Activated T-cell treated with anti-CD3 and anti-CD28 coated beads for 1 hour (primary cell): Measurements from ENCODE around the gene TBC1D1.
"Not testable (repeated sequence)": the region's sequence is repeated elsewhere in the genome, so short reads cannot be mapped to it uniquely, and the experiment has no call there.

Source experiments
- DNase-seq: peaks from one replicate; pipeline ENCODE4 v3.0.0-alpha.2; 2020; ENCODE audit warnings: low read depth

Gene TBC1D1

DNA sequence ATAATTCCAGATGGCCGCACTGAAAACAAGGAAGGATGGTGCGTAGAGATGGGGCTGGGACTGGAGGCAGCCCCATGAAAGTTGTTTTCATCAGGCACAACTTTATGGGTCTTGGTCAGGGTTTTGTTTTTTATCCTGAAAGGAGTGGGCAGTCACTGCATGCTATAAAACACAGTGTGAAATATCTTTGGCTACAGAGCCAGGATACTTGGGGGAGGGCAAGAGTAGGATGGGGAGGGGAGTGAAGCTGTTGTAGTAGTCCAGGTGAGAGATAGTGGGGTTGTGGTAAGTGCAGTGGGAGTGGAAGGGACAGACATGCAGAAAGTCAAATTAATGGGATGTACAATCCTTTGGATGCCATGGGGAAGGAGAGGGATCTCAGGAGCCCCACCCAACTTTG, 125.8 kb downstream of the TBC1D1 start:
- no peak for DNase-seq

- DNase-seq: no peak
Measured at GRCh38 chr4:38017609-38018008, 126.7 kb downstream of the TBC1D1 start.

DNA sequence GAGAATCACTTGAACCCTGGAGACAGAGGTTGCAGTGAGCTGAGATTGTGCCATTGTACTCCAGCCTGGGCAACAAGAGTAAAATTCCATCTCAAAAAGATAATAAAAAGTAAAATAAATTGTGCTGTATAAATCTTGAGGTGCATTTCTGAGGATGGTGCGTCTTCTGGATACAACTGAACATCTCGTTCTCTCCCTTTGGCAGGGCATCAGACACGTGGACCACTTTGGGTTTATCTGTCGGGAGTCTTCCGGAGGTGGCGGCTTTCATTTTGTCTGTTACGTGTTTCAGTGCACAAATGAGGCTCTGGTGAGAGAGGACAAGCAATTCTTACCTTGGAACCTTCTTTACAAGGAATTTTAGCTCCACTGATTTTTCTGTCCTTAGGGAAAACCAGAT, 129.5 kb downstream of the TBC1D1 start:
- DNase-seq: no peak

DNA sequence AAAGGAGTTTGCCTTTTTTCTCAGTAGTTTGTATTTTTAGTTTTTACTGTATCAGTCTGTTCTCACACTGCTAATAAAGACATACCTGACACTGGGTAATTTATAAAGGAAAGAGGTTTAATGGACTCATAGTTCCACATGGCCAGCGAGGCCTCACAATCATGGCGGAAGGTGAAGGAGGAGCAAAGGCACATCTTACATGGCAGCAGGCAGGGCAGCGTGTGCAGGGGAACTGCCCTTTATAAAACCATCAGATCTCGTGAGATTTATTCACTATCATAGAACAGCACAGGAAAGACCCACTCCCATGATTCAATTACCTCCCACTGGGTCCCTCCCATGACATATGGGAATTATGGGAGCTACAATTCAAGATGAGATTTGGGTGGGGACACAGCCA, 130.1 kb downstream of the TBC1D1 start:
- not testable (repeated sequence) for DNase-seq

DNA sequence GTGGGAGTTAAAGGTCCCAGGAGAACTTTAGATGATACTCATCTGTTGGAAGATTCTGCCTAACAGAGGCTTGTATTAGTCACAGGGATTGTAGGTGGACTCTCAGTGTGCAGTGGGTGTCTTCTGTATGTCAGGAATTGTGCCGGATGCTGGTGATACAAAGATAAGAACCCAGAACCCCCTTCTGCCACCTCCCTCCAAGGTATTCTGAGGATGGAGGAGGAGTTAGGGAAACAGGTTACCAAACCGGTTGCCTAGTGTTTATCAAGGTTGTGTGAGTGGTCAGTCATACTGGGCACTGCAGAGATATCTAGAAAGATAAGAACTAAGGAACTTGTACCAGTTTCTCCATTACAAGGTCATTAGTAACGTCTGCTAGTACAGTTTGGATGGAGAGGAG, 130.9 kb downstream of the TBC1D1 start:
- no peak for DNase-seq

DNA sequence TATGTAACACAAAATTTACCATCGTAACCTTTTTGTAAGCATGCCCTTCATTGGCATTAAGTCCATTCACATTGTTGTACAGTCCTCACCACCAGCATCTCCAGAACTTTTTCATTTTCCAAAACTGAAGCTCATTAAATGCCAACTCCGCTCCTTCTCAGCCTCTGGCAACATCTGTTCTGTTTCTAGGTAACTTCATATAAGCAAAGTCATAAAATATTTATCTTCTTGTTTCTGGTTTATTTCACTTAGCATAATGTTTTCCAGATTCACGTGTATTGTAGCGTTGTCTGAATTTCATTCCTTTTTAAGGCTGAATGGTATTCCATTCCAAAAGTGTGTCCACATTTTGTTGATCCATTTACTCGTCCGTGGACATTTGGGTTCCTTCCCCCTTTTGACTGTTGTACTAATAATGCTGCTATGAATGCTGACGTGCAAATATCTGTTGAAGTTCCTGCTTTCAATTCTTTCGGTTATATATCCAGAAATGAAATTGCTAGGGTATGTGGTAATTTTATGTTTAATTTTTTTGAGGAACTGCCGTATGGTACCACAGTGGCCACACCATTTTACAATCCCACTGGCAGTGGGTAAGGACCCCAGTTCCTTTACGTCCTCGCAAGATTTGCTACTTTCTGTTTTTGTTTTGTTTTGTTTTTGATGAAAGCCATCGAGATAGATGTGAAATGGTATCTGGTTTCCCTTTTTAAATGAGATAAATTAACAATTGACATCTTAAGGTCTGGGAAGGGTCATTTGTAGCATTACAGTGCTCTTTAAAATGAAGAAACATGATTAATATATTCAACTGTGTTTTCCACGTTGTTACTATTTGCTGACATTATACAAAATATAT, 132.7 kb downstream of the TBC1D1 start:
- DNase-seq: no peak

- DNase-seq: no peak
Measured at GRCh38 chr4:38024206-38024509, 133.3 kb downstream of the TBC1D1 start.

- no peak for DNase-seq
Measured at GRCh38 chr4:38025665-38026064, 134.8 kb downstream of the TBC1D1 start.

- no peak for DNase-seq
Measured at GRCh38 chr4:38026158-38026740, 135.4 kb downstream of the TBC1D1 start.

GRCh38 chr4:38030023-38030422, 139.1 kb downstream of the TBC1D1 start:
- DNase-seq: no peak

DNA sequence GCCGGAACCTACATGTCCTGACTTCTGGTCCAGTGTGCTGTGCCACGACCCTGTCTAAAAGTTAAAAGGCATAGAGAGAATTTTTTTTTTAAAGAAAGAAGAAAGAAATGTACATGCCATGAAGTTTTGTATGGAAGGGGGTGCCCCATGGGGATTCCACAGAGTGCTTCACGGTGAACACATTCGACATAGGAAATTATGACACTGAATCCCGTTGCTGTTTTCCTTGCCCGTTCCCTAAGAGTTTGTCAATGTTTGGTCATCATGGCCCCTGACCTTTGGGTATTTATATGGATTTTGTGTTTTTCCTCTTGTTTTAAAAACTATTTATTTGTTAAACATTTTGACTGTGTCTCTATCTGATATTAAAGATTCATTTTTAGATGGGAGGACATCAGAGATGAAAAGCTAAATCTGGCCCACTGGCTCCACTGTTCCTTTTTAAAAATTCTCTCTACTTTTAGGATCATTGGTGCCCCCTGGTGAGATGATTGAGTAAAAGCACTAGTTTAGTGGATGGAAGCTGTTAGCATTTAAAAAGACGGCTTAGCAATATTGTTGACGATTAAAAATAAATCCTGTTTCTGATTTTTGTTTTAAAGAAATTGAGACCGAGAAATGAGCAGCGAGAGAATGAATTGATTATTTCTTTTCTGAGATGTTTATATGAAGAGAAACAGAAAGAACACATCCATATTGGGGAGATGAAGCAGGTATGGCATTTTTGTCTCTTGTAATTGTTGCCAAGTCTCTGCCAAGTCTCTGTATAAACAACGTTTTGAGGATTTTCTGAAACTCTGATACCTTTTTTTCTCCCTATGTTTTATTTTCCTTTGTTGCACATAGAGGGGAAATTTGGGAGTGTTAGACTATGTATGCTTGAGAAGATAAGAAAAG, 144.3 kb downstream of the TBC1D1 start:
- no peak for DNase-seq

- no peak for DNase-seq
Measured at GRCh38 chr4:38036548-38036947, 145.7 kb downstream of the TBC1D1 start.

DNA sequence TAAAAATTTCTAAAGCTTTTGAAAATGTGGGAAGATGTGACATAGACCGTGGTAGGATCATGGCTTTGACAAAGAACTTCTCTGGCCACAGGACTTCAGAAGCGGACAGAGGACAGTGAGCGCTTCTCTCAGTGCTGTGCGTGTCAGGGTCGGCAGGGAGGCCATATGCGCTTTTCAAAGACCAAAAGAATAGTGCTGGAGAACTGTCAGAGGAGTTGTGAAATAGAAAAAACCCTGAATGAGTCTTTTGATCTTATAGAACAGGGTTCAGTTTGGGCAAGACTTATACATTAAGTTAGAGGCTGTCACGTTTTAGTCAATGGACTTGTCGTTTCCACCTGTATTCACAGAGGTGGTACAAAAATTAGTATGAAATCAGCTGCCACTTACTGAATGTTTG, 146.7 kb downstream of the TBC1D1 start:
- no peak for DNase-seq

GRCh38 chr4:38040619-38041018, 149.7 kb downstream of the TBC1D1 start:
- DNase-seq: no peak

DNA sequence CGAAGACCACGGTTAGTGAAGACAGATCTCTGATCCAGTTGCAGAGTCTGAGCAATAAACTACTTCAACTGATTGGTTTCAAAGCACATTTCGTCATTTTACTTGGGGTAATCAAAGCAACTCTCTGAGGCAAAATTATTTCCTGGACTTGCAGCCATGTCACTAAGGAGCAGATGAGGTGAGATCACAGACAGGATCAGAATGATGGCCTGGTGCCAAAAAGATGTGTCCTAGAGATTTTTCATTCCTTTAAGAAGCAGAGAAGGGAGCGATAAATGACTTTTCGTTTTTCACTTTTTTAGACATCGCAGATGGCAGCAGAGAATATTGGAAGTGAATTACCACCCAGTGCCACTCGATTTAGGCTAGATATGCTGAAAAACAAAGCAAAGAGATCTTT, 153.2 kb downstream of the TBC1D1 start:
- DNase-seq: no peak

DNA sequence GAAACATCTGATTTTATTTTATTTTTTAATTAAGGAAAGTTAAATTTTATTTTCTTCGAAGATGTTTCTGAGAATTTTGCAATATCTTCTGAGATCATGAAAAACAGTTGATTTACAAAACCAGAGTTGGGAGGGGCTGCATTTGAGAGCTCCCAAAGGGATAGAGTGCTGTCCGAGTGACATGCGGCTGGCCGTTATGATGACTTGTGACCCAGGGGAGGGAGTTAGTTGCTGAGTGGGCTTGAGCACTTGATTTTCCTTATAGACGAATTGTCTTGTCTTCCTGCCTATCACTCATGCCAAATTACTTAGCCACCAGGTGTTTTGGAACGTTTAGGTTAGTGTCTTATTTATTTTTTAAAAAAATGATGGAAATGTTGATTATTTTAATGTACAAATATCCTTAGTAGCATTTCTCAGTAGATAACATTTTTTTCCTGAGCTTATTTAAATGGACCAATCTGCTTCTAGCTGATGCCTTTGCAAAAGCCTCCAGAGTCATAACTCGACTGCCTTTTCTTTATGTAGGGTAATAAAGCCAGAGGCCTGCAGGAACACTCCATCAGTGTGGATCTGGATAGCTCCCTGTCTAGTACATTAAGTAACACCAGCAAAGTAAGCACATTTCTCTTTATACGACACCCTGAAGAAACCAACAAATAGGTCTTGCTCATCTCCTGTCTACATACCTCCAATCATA, 154.6 kb downstream of the TBC1D1 start:
- no peak for DNase-seq

GRCh38 chr4:38046727-38047489, 156.0 kb downstream of the TBC1D1 start:
- DNase-seq: no peak

GRCh38 chr4:38049545-38050170, 158.8 kb downstream of the TBC1D1 start:
- DNase-seq: no peak

DNA sequence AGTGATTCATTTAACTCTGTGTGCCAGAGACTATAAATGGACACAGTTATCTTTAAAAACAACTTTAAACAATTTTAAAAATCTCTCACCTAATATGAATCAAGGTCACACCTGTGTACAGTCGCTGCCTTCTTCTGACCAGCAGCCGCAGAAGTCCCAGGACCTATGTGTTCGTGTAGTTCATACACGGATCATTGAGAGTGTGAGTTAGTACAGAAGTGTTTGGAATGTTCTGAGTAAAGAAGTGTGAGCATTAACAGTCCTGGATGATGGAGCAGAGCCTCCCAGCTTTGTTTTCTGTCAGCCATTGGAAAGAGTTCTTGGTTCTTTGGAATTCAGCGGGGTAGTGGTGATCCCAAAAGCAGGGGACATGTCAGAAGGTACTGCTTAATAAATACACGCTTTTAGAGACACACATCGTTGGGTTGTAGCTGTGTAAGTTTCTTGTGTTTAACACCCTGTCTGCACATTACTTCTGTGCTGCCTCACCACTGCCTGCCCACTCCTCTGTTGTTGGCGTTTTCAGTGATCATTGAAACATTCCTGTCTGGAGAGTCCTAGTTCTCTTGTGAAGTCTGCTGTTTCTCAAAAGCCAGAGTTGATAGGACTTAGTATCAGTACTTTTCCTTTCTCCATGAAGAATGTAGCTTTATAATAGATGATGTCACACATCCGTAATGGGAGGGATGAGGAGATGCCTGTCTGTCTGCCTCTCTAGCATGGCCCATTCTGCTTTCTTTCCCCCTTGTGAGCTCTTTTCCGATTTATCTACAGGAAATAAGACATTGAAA, 159.9 kb downstream of the TBC1D1 start:
- DNase-seq: no peak

- no peak for DNase-seq
Measured at GRCh38 chr4:38055566-38055965, 164.7 kb downstream of the TBC1D1 start.
